Measurements from ENCODE around the gene CAB39. TPM values are rescaled to one million over a fixed set of nuclear protein-coding genes. Genes with fewer than 3 reads are reported as not detected.

CAB39 gene
- total RNA-seq, 2 donors from 2014 or later, result 87.8 to 121 TPM

- no peak for DNase-seq
- H3K9ac ChIP-seq (ENCODE audit: low read depth in 2 of 2, low read length in 2 of 2), result no peak overlapping the region
- H3K27ac ChIP-seq, result no peak overlapping the region
- H3K27me3 ChIP-seq, result no peaks in the 10 kb centered on the region
- no peaks in the 10 kb centered on the region for H3K9me3 ChIP-seq
- TF ChIP-seq, protein P1, sequence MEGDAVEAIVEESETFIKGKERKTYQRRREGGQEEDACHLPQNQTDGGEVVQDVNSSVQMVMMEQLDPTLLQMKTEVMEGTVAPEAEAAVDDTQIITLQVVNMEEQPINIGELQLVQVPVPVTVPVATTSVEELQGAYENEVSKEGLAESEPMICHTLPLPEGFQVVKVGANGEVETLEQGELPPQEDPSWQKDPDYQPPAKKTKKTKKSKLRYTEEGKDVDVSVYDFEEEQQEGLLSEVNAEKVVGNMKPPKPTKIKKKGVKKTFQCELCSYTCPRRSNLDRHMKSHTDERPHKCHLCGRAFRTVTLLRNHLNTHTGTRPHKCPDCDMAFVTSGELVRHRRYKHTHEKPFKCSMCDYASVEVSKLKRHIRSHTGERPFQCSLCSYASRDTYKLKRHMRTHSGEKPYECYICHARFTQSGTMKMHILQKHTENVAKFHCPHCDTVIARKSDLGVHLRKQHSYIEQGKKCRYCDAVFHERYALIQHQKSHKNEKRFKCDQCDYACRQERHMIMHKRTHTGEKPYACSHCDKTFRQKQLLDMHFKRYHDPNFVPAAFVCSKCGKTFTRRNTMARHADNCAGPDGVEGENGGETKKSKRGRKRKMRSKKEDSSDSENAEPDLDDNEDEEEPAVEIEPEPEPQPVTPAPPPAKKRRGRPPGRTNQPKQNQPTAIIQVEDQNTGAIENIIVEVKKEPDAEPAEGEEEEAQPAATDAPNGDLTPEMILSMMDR (IDR thresholded peaks at IDR 0.05), result no peak
- H3K36me3 ChIP-seq, result peaks cover 6% of the 10 kb centered on the region
- intact Hi-C loops (cut with DNase I), result no loop called here
- H3K4me3 ChIP-seq, result no peak overlapping the region
- no peaks in the 10 kb centered on the region for H3K4me1 ChIP-seq
Observed at GRCh38 chr2:230816735-230817134, 104.1 kb downstream of the CAB39 start.

- no peaks in the 10 kb centered on the region for H3K9me3 ChIP-seq
- TF ChIP-seq, protein P1 (IDR thresholded peaks at IDR 0.05), result no peak
- H3K27ac ChIP-seq, result no peak overlapping the region
- H3K36me3 ChIP-seq, result peaks cover 6% of the 10 kb centered on the region
- no peak overlapping the region for H3K9ac ChIP-seq (ENCODE audit: low read depth in 2 of 2, low read length in 2 of 2)
- H3K4me1 ChIP-seq, result no peaks in the 10 kb centered on the region
- H3K4me3 ChIP-seq, result no peak overlapping the region
- no peak for DNase-seq
- no peaks in the 10 kb centered on the region for H3K27me3 ChIP-seq
- intact Hi-C loops (cut with DNase I), result no loop called here
Observed at GRCh38 chr2:230819433-230819832, 106.8 kb downstream of the CAB39 start.

DNA sequence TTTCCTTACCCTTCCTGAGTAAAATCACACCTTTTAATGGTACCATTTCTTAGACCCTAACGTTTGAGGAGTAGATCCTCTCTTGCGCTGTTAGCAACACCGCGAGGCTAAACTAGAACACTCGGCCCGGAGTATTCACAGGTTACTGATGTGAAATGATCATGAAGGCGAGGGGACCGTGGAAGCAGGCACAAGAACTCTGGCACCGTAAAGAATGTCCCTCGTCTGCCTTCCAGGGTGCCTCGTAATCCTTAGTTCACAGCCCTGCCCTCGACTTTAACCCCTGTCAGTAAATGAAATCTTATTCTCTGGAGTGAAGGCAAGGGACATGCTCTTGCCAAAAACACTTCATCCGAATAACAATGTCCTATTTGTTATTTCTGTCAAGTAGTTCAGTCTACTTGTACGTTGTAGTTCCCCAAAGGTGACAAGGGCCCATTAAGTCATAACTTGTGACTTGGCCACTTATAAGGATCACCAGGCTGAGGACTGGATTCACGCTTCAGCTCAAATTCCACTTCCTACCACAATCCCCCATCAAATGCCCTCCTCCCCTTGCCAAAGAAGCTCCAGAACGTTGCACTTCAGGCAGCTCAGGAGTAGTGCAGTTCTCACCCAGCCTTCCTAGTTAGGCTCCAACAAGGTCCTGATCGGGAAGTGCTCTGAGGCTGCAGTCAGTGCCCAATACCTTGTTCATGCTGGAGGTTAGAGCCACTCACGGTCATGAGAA lies 108.8 kb downstream of the CAB39 start:
- Histone ChIP-seq H3K36me3 (peaks cover 6% of the 10 kb centered on the region), H3K27ac (no peak overlapping the region), H3K4me3 (no peak overlapping the region), H3K9me3 (no peaks in the 10 kb centered on the region), H3K4me1 (no peaks in the 10 kb centered on the region), H3K9ac (ENCODE audit: low read depth in 2 of 2, low read length in 2 of 2) (no peak overlapping the region), H3K27me3 (no peaks in the 10 kb centered on the region)
- no peak for DNase-seq
- TF ChIP-seq, protein P1 (IDR thresholded peaks at IDR 0.05), result no peak
- intact Hi-C loops (cut with DNase I), result no loop called here

GRCh38 chr2:230821991-230822520 lies 109.4 kb downstream of the CAB39 start:
- no peak for DNase-seq
- H3K36me3 ChIP-seq, result peaks cover 6% of the 10 kb centered on the region
- intact Hi-C loops (cut with DNase I), result no loop called here

GRCh38 chr2:230823264-230823964 lies 110.8 kb downstream of the CAB39 start:
- Histone ChIP-seq H3K27ac (no peak overlapping the region), H3K4me3 (no peak overlapping the region), H3K9me3 (no peaks in the 10 kb centered on the region), H3K4me1 (no peaks in the 10 kb centered on the region), H3K9ac (ENCODE audit: low read depth in 2 of 2, low read length in 2 of 2) (no peak overlapping the region), H3K36me3 (peaks cover 5% of the 10 kb centered on the region), H3K27me3 (peaks cover 7% of the 10 kb centered on the region)
- intact Hi-C loops (cut with DNase I), result no loop called here
- no peak for DNase-seq
- TF ChIP-seq, protein P1 (IDR thresholded peaks at IDR 0.05), result no peak

More at GRCh38 chr2:230821991-230822520, 109.4 kb downstream of the CAB39 start:
- TF ChIP-seq, protein P1 (IDR thresholded peaks at IDR 0.05), result no peak
- H3K9me3 ChIP-seq, result no peaks in the 10 kb centered on the region
- no peak overlapping the region for H3K27ac ChIP-seq
- no peak overlapping the region for H3K9ac ChIP-seq (ENCODE audit: low read depth in 2 of 2, low read length in 2 of 2)
- H3K4me1 ChIP-seq, result no peaks in the 10 kb centered on the region
- H3K4me3 ChIP-seq, result no peak overlapping the region
- no peaks in the 10 kb centered on the region for H3K27me3 ChIP-seq

All from colonic mucosa (tissue), 4 donors.